ENCODE measurements around the gene LUM. TPM values are rescaled to one million over a fixed set of nuclear protein-coding genes. Genes with fewer than 3 reads are reported as not detected.
"Not testable (repeated sequence)": the region's sequence is repeated elsewhere in the genome, so short reads cannot be mapped to it uniquely, and the experiment has no call there.

The LUM gene
- total RNA-seq, 1 donor from 2014 or later, result 170 TPM

DNA sequence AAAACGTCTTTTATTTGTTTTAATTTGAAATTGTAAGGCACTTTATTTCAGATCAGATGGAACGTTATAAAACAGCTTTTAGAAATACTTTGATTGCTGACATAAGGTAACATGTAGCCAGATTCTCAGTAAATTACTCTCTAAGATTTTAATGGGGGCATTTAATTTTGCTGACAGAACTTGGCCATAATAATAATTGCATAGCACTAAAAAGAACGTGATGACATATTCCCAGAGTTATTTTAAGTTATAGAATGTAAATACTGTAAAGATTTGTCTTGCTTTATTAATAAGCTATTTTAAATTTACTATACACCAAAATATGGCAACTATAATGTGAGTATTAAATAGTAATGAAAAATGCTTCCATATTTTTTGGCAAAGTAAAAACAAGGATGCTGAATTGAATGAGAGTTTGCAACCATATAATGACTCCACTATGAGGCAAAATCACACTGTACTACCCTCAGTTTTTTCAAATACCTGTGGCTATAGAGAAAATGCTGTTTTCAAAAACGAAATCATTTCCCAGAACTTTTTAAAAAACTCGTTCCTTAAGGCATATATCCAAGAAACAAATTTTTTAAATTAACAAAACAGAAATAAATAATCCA lies 876 bp downstream of the LUM start:
- no peak for DNase-seq (ENCODE audit: low spot score)

DNA sequence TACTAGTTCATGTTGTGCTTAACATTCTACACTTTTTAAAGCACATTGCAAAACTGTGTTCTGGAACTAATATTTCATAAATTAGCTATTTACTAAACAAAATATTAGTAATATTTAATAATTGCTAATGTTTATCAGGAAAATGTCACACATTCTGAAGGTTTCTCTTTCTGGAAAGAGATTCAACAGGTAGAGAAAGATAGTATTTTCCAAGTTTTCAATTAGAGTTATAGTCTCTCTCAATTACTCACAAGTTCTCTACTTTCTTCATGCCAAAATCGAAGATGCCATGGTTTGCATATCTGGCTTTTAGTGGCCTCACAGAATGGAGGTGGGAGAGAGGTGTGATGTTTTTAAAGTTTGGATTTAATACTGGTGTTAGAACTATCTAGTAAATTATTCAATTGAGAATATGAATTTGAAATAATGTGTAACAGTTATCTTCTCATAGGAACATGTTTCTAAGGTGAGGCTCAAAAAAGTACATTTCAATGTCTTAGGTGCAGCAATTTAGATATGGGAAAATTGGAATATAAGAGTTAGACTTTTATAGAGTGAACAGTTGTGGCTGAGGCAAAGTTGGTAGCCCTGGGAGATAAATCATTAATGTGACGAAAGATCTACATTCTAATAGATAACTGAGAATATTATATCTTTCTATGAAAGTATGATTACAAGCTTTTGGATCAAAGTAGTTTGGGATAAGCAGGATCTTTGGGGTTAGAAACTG lies 1.5 kb downstream of the LUM start:
- DNase-seq (ENCODE audit: low spot score), result no peak

GRCh38 chr12:91109148-91109564 lies 2.1 kb downstream of the LUM start:
- no peak for DNase-seq (ENCODE audit: low spot score)

DNA sequence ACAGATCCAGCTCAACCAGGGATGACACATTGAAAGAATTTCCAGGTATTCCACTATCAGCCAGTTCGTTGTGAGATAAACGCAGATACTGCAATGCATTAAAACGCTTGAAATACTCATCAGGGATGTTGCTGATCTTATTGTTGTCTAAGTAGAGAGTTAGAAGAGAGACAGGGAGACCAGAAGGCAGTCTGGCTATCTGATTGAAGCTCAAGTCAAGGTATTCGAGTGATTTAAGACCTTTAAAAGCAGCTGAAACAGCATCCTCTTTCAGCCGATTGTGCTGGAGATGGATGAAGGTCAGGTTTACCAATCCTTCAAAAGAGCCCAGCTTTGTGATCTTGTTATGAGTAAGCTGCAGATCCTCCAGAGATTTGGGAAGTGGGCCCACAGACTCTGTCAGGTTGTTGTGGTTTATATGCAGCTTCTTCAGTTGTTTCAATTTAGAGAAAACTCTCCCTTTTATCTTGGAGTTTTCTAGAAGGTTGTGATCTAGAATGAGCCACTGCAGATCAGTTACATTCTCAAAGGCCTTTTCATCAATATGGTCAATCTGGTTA lies 3.0 kb downstream of the LUM start:
- DNase-seq (ENCODE audit: low spot score), result no peak

DNA sequence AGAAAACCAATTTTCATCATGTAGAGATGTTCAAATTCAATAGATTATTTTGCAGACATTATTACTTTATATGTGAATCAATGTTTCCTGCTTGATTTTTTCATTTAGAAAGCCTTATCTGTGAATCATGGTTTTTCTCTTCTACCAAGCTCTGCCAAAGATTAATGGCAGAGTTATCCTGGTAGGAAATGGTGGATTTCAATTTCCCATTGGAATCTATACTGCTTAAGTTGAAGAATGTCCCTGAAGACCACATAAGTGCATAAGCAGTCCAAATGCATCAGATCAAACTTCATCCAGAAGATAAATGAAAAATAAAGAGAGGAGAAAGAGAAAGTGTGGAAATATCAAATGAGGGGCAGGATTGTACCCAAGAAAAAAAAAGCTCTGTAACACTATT lies 5.0 kb downstream of the LUM start:
- no peak for DNase-seq (ENCODE audit: low spot score)

DNA sequence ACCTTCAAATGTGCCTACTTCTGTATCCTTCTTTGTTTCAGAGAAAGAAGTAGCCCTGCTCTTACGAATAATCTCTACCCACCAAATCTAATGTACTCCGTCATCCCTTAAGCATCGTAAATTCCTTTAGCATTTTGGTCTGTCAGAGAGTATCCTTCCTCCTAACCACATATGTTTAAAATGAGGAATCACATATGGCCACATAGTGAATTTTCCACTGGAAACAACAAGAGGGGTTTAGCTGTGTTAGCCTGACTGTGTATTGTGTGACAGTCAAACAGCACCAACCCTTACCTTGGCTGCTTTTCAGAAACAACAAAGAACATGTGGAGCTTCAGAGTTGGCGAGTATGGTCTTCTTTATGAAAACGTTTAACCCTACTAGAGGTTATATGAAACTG lies 5.5 kb downstream of the LUM start:
- DNase-seq (ENCODE audit: low spot score), result no peak

- no peak for DNase-seq (ENCODE audit: low spot score)
Observed at GRCh38 chr12:91104812-91105466, 6.4 kb downstream of the LUM start.

- DNase-seq (ENCODE audit: low spot score), result no peak
Observed at GRCh38 chr12:91103624-91104023, 7.7 kb downstream of the LUM start.

DNA sequence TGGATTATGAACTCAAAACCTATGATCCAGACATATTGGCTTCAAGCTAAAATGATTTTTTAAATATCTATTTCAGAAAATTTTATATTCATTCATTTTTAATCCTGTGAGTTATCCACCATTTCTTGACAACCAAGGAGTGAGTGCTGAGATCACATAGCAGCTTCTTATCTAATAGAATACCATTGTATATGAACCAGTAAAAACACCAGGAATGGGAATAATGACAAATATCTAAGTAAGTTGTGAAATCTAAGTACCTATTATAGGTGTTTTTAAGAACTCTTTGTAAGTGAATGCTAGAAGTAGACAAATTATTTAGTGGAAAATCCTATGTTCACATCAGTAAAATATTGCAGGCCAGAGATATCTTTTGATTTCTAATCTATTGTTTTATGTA lies 8.2 kb downstream of the LUM start:
- DNase-seq (ENCODE audit: low spot score), result no peak

- DNase-seq (ENCODE audit: low spot score), result no peak
Observed at GRCh38 chr12:91100906-91101305, 10.4 kb downstream of the LUM start.

- DNase-seq (ENCODE audit: low spot score), result no peak
Observed at GRCh38 chr12:91099836-91100235, 11.5 kb downstream of the LUM start.

- no peak for DNase-seq (ENCODE audit: low spot score)
Observed at GRCh38 chr12:91099341-91099740, 12.0 kb downstream of the LUM start.

- DNase-seq (ENCODE audit: low spot score), result no peak
Observed at GRCh38 chr12:91098941-91099340, 12.4 kb downstream of the LUM start.

DNA sequence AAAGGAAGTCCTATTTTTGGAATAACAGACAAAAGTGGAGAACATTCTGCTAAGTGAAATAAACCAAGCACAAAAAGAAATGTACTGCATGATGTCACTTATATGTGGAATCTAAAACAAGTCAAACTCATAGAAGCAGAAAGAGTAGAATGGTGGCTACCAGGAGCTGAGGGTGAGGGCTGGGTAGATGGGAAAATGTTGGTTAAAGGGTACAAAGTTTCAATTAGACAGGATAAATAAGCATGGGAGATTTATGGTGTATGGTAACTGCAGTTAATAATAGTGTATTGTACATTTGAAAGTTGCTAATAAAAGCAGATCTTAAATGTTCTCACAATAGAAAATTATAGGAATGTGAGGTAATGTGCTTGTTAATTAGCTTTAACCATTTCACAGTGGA lies 12.8 kb downstream of the LUM start:
- no peak for DNase-seq (ENCODE audit: low spot score)

- no peak for DNase-seq (ENCODE audit: low spot score)
Observed at GRCh38 chr12:91094957-91095356, 16.3 kb downstream of the LUM start.

DNA sequence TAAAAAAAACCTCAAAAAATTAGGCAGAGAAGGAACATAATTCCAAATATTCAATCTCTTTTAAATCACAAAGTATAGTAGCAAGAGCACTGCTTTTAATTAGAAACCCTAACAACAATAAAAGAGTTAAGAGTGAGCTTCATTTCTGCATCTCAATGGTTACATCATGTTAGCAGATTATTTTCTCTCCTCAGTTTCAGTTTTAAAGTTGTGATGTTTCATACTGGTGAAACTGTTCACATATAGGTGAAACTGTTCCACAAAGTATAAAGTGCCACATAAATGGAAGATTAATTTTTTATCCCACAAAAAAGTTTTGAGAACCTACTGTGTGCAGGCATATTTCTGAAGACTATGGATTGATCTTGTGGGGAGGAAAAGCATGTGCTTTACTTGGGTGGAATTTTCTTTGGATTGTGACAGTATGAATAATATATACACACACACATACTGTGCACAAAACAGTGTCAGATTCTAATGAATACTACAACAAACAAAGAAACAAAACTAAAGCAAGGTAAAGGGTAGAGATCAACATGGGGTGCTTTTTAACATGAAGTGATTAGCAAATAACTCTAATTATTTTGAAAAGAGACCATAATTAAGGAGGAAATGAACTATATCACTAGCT lies 17.1 kb downstream of the LUM start:
- no peak for DNase-seq (ENCODE audit: low spot score)

DNA sequence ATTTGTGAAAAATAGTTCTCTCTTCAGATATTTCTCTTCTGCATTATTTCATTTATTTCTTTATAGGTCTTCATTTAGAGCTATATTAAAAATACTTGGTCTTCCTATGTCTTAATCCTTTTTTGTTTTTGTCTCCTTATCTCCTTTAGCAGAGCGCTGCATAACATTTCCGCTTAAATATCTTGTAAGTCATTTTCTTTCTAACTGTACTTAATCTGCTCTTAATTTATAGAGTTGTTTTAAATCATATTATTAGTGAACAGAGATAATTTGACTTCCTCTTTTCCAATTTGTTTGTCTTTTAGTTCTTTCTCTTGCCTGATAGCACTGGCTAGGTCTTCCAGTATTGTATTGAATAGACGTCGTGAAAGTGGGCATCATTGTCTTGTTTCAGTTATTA lies 18.0 kb downstream of the LUM start:
- no peak for DNase-seq (ENCODE audit: low spot score)

GRCh38 chr12:91091916-91092715 lies 19.2 kb downstream of the LUM start:
- no peak for DNase-seq (ENCODE audit: low spot score)

GRCh38 chr12:91089953-91090352 lies 21.3 kb downstream of the LUM start:
- DNase-seq (ENCODE audit: low spot score), result not testable (repeated sequence)

GRCh38 chr12:91080041-91080440 lies 31.3 kb downstream of the LUM start:
- DNase-seq (ENCODE audit: low spot score), result no peak

GRCh38 chr12:91078501-91078900 lies 32.8 kb downstream of the LUM start:
- no peak for DNase-seq (ENCODE audit: low spot score)
